GM12801 (cell line): ENCODE data around the gene CORO7.

Source experiments
- CTCF ChIP-seq: IDR thresholded peaks from one replicate; pipeline ENCODE4 v1.5.1; 2011; ENCODE audit warnings: control low read depth; ENCODE audit not compliant: insufficient read length; ENCODE audit errors: extremely low read depth

Gene CORO7

GRCh38 chr16:4452674-4453073, 36.3 kb upstream of the CORO7 start:
- TF ChIP-seq CTCF: no peak

DNA sequence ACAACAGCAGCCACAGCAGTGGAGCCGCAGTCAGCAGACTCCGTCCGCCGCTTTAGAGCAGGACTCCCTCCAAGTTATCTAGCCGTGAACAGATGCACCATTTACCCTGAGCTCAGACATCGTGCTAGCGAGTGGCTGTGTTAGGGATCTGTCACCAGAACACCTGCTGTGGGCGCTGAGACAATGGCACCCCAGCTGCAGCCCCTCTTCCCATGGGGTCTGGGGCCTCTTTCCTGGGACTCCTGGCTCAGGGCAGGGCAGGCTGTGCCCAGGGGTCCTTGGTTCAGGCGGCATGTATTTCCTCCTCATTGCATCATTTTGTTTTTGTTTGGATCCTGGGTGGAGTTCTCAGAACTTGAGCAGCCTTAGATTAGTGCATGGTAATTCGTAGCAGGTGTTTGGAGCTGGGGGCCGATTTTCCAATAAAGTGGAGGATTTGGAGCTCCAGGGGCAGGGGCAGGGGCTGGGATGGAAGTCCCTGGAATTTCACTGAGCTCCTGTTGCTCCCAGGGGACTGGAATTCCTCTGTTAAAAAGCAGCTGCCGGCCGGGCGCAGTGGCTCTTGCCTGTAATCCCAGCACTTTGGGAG, 34.6 kb upstream of the CORO7 start:
- TF ChIP-seq CTCF: no peak

GRCh38 chr16:4450430-4450829, 34.0 kb upstream of the CORO7 start:
- TF ChIP-seq CTCF: no peak

- no peak for TF ChIP-seq CTCF
Measured at GRCh38 chr16:4443986-4444385, 27.6 kb upstream of the CORO7 start.

GRCh38 chr16:4443271-4443670, 26.9 kb upstream of the CORO7 start:
- TF ChIP-seq CTCF: no peak

- TF ChIP-seq CTCF: no peak
Measured at GRCh38 chr16:4442371-4442770, 26.0 kb upstream of the CORO7 start.

DNA sequence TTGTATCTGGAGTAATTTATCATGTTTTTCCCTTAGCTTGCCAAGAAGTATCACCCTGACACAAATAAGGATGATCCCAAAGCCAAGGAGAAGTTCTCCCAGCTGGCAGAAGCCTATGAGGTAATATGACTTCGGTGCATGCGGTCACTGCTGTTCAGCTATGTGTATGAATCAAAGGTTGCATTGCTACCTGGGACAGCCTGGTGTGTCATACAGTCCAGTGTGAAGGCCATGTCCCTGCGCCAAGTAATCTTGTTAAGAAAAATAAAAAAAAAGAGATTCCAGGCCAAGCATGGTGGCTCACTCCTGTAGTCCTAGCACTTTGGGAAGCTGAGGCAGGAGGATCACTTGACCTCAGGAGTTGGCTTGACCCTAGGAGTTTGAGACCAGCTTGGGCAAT, 21.0 kb upstream of the CORO7 start:
- no peak for TF ChIP-seq CTCF
